H9 (cell line): ENCODE results near the gene GMPPB. TPM values are rescaled to one million over a fixed set of nuclear protein-coding genes. Genes with fewer than 3 reads are reported as not detected.
"Not testable (repeated sequence)": the region's sequence is repeated elsewhere in the genome, so short reads cannot be mapped to it uniquely, and the experiment has no call there.

Experiments
- DNase-seq: peaks from one replicate; pipeline ENCODE4 v3.0.0-alpha.2; 2017
- H2AFZ ChIP-seq: one replicate; pipeline ENCODE4 v1.6.1; 2013; ENCODE audit warnings: mild to moderate bottlenecking, low read length, control low read depth, moderate library complexity
- H2AK5ac ChIP-seq: 2 replicates; pipeline ENCODE4 v1.6.1; 2013; ENCODE audit warnings: low read length, control low read depth, mixed read lengths; ENCODE audit not compliant: insufficient read length
- H2BK120ac ChIP-seq: one replicate; pipeline ENCODE4 v1.6.1; 2013; ENCODE audit warnings: low read depth, mild to moderate bottlenecking, low read length, control low read depth, inconsistent platforms; ENCODE audit not compliant: poor library complexity, severe bottlenecking
- H2BK12ac ChIP-seq: 2 replicates; pipeline ENCODE4 v1.6.1; 2013; ENCODE audit warnings: low read length, control low read depth, mixed read lengths, low read depth; ENCODE audit not compliant: insufficient read length
- H2BK15ac ChIP-seq: 2 replicates; pipeline ENCODE4 v1.6.1; 2013; ENCODE audit warnings: low read depth, low read length, control low read depth
- H2BK20ac ChIP-seq: one replicate; pipeline ENCODE4 v1.6.1; 2013; ENCODE audit warnings: low read depth, mild to moderate bottlenecking, low read length, control low read depth, inconsistent platforms; ENCODE audit not compliant: poor library complexity, severe bottlenecking
- H2BK5ac ChIP-seq: 2 replicates; pipeline ENCODE4 v1.6.1; 2013; ENCODE audit warnings: low read length, control low read depth, mixed read lengths; ENCODE audit not compliant: insufficient read length
- H3K14ac ChIP-seq: 2 replicates; pipeline ENCODE4 v1.6.1; 2013; ENCODE audit warnings: low read length, control low read depth; ENCODE audit not compliant: insufficient read depth
- H3K18ac ChIP-seq: 2 replicates; pipeline ENCODE4 v1.6.1; 2013; ENCODE audit warnings: low read depth, mild to moderate bottlenecking, mixed read lengths, low read length, control low read depth; ENCODE audit not compliant: insufficient read length
- H3K23ac ChIP-seq: 2 replicates; pipeline ENCODE4 v1.6.1; 2013; ENCODE audit warnings: low read length, control low read depth, mixed read lengths, low read depth; ENCODE audit not compliant: insufficient read length
- H3K23me2 ChIP-seq: 2 replicates; pipeline ENCODE4 v1.6.1; 2013; ENCODE audit warnings: low read depth, mild to moderate bottlenecking, mixed read lengths, low read length, control low read depth; ENCODE audit not compliant: insufficient read length, poor library complexity, severe bottlenecking
- H3K27ac ChIP-seq: 2 replicates; pipeline ENCODE4 v1.5.1; 2013; ENCODE audit warnings: low read length, control low read depth, mixed read lengths, low read depth; ENCODE audit not compliant: insufficient read length
- H3K27me3 ChIP-seq: 2 replicates; pipeline ENCODE4 v1.6.1; 2013; ENCODE audit warnings: low read length, control low read depth, inconsistent platforms; ENCODE audit not compliant: insufficient read depth
- H3K4ac ChIP-seq: 2 replicates; pipeline ENCODE4 v1.6.1; 2013; ENCODE audit warnings: low read depth, mild to moderate bottlenecking, control low read depth, inconsistent platforms, low read length, moderate library complexity
- H3K4me1 ChIP-seq: 2 replicates; pipeline ENCODE4 v1.6.1; 2013; ENCODE audit warnings: low read length, control low read depth, inconsistent platforms; ENCODE audit not compliant: insufficient read depth
- H3K4me2 ChIP-seq: 2 replicates; pipeline ENCODE4 v1.6.1; 2013; ENCODE audit warnings: low read length, control low read depth, mixed read lengths; ENCODE audit not compliant: insufficient read length, insufficient read depth
- H3K56ac ChIP-seq: 2 replicates; pipeline ENCODE4 v1.6.1; 2013; ENCODE audit warnings: low read depth, mild to moderate bottlenecking, mixed read lengths, low read length, control low read depth; ENCODE audit not compliant: insufficient read length
- H3K79me1 ChIP-seq: 2 replicates; pipeline ENCODE4 v1.6.1; 2013; ENCODE audit warnings: low read depth, mild to moderate bottlenecking, moderate library complexity, low read length, control low read depth, inconsistent platforms; ENCODE audit not compliant: insufficient read depth, poor library complexity, severe bottlenecking
- H3K79me2 ChIP-seq: 2 replicates; pipeline ENCODE4 v1.6.1; 2013; ENCODE audit warnings: low read length, control low read depth, inconsistent platforms; ENCODE audit not compliant: insufficient read depth
- H3K9ac ChIP-seq: 2 replicates; pipeline ENCODE4 v1.6.1; 2013; ENCODE audit warnings: low read length, control low read depth, mixed read lengths; ENCODE audit not compliant: insufficient read length; ENCODE audit errors: extremely low read depth
- H3K9me3 ChIP-seq: one replicate; pipeline ENCODE4 v1.6.1; 2013; ENCODE audit warnings: low read depth, low read length, inconsistent platforms; ENCODE audit not compliant: control insufficient read depth
- H3T11ph ChIP-seq: one replicate; pipeline ENCODE4 v1.6.1; 2013; ENCODE audit warnings: mild to moderate bottlenecking, low read length, control low read depth, inconsistent platforms
- H4K20me1 ChIP-seq: one replicate; pipeline ENCODE4 v1.6.1; 2013; ENCODE audit not compliant: control insufficient read depth, insufficient read length, insufficient read depth
- H4K5ac ChIP-seq: 2 replicates; pipeline ENCODE4 v1.6.1; 2013; ENCODE audit warnings: low read depth, mild to moderate bottlenecking, mixed read lengths, low read length, control low read depth; ENCODE audit not compliant: insufficient read length
- H4K8ac ChIP-seq: replicated peaks from 2 replicates; pipeline ENCODE4 v1.6.1; 2013; ENCODE audit warnings: low read length, control low read depth, mixed read lengths, low read depth; ENCODE audit not compliant: insufficient read length
- H4K91ac ChIP-seq: 2 replicates; pipeline ENCODE4 v1.6.1; 2013; ENCODE audit warnings: low read depth, mild to moderate bottlenecking, moderate library complexity, mixed read lengths, low read length, control low read depth; ENCODE audit not compliant: insufficient read length
- H3K27ac Mint-ChIP-seq, 3 experiments: 2 replicates in 2 of 3; 3 replicates in 1 of 3; pipeline ENCODE4 v1.8.0; 2020 to 2021; ENCODE audit warnings: mixed read lengths in 3 of 3, mild to moderate bottlenecking in 1 of 3, moderate library complexity in 1 of 3
- H3K27me3 Mint-ChIP-seq: 2 replicates; pipeline ENCODE4 v1.8.0; 2021; ENCODE audit warnings: low read depth, mild to moderate bottlenecking, moderate library complexity, mixed read lengths
- H3K36me3 Mint-ChIP-seq, 3 experiments: 2 replicates in 2 of 3; 3 replicates in 1 of 3; pipeline ENCODE4 v1.8.0; 2020 to 2021; ENCODE audit warnings: low read depth in 3 of 3, mixed read lengths in 3 of 3; ENCODE audit not compliant: insufficient read depth in 1 of 3
- H3K4me1 Mint-ChIP-seq, 2 experiments: 2 replicates each; pipeline ENCODE4 v1.8.0; 2020; ENCODE audit warnings: mixed read lengths in 2 of 2
- H3K4me3 Mint-ChIP-seq, 2 experiments: 2 replicates in 1 of 2; 3 replicates in 1 of 2; pipeline ENCODE4 v1.8.0; 2020 to 2021; ENCODE audit warnings: mild to moderate bottlenecking in 2 of 2, mixed read lengths in 2 of 2, moderate library complexity in 1 of 2
- H3K9me3 Mint-ChIP-seq, 2 experiments: 2 replicates in 1 of 2; 3 replicates in 1 of 2; pipeline ENCODE4 v1.8.0; 2020; ENCODE audit warnings: mild to moderate bottlenecking in 2 of 2, mixed read lengths in 2 of 2, moderate library complexity in 1 of 2
- CTCF ChIP-seq: fragments of 200-600 bp; sonication (generic); conservative IDR thresholded peaks from 3 replicates; pipeline ENCODE4 v1.8.0; 2021; ENCODE audit warnings: antibody characterized with exemption, mild to moderate bottlenecking
- WGBS: extraction: QIAGEN DNeasy Blood & Tissue Kit; methylation state at CpG from one replicate; pipeline ENCODE4 v1.1.7; 2013; ENCODE audit warnings: missing lambda C conversion rate, low lambda C conversion rate, mixed read lengths; ENCODE audit not compliant: insufficient read length; ENCODE audit errors: extremely low coverage; 5-methylcytosine and 5-hydroxymethylcytosine counted together
- total RNA-seq: library from RNA; stranded (reverse); gene quantifications from 2 replicates; pipeline ENCODE4 v1.2.1, GENCODE V29; 2021

GMPPB gene
- total RNA-seq, 1 experiment from 2014 or later: 31.1 TPM

DNA sequence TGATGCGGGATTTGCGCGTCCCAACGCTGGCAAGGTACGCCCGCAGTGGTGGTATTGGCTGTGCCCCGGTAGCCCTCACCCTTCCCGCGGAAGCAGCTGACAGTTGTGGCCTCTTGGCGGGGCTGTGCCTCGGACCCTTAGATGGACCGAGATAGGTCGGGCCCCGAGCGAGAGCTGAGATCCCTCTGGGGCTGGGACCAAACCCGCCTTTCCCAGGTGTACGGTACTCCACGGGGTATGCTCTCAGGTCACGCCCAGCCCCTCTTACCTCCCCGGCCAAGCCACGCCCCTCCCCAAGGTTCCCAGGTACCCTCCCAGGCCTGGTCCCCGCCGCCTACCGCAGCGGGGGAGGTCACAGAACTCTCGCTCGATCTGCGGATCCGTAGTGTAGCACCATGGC is 37.4 kb downstream of the GMPPB start:
- not testable (repeated sequence) for H3K9ac ChIP-seq, H3K27ac ChIP-seq, H2AFZ ChIP-seq

DNA sequence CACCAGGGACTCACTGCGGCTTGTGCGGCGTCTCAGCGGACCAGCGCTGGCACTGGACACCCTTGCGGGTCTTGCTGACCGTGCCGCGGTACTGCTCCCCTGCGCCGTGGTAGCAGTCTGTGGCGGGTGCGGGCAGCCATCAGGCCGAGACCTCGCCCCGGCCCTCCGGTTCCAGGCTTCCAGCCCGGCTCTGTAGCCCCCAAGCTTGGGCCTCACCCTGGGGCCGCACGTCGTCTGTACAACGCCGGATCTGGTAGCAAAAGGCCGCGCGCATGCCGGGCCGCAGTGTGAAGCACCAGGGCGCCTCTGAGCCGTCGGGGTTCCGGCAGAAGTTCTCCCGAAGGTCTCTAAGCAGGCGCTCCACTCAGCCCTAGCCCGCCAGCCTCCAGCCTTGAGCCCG is 37.9 kb downstream of the GMPPB start:
- H3K79me2 ChIP-seq, H3K23ac ChIP-seq, H3T11ph ChIP-seq, H2BK12ac ChIP-seq, H3K4me1 ChIP-seq, H4K5ac ChIP-seq, H3K79me1 ChIP-seq, H2BK20ac ChIP-seq, H4K91ac ChIP-seq, H4K8ac ChIP-seq, H2AK5ac ChIP-seq, H3K27ac Mint-ChIP-seq, H2BK120ac ChIP-seq, H2AFZ ChIP-seq, H3K9ac ChIP-seq, H3K27ac ChIP-seq, H3K56ac ChIP-seq, H4K20me1 ChIP-seq, H3K27me3 Mint-ChIP-seq, H2BK5ac ChIP-seq, H2BK15ac ChIP-seq, H3K14ac ChIP-seq, DNase-seq, H3K4ac ChIP-seq, H3K27me3 ChIP-seq, H3K23me2 ChIP-seq, H3K9me3 ChIP-seq, H3K18ac ChIP-seq, H3K9me3 Mint-ChIP-seq: not testable (repeated sequence)
- peaks cover 11 to 32% (median 28%) of the 10 kb centered on the region in 3 experiments; a peak in 6 of 7 replicates for H3K36me3 Mint-ChIP-seq
- peaks cover 20 to 30% of the 10 kb centered on the region in 2 experiments for H3K4me1 Mint-ChIP-seq
- peak overlapping the region; percentile 24 for H3K4me2 ChIP-seq
- peak overlapping the region; percentile 74 to 86; a peak in 4 of 5 replicates for H3K4me3 Mint-ChIP-seq
- WGBS: no CpG with 5 or more reads among the region's 36 CpGs

More for the DNA sequence above, 37.4 kb downstream of the GMPPB start:
- not testable (repeated sequence) for H2AK5ac ChIP-seq, H3K79me1 ChIP-seq, H3K4me1 ChIP-seq, H3K23me2 ChIP-seq, H3K27me3 Mint-ChIP-seq, H3K18ac ChIP-seq, H3K56ac ChIP-seq, H2BK12ac ChIP-seq, H3K9me3 ChIP-seq, H3K27me3 ChIP-seq, H2BK5ac ChIP-seq, H3K14ac ChIP-seq, H4K8ac ChIP-seq, H3K9me3 Mint-ChIP-seq, H4K20me1 ChIP-seq, H4K91ac ChIP-seq, H2BK15ac ChIP-seq, H2BK120ac ChIP-seq, H2BK20ac ChIP-seq, H3K23ac ChIP-seq, H4K5ac ChIP-seq, H3K79me2 ChIP-seq, H3K4ac ChIP-seq, H3T11ph ChIP-seq
- Mint-ChIP-seq H3K4me1 (peaks cover 20 to 30% of the 10 kb centered on the region in 2 experiments), H3K36me3 (peaks cover 11 to 32% (median 26%) of the 10 kb centered on the region in 3 experiments; a peak in 6 of 7 replicates), H3K4me3 (peak overlapping the region; percentile 74 to 86), H3K27ac (peak overlapping the region in 1 of 3 experiments; percentile 91; a peak in 2 of 7 replicates)
- DNase-seq: peak; percentile 94
- WGBS: no CpG with 5 or more reads among the region's 29 CpGs
- 0 out of 3 replicates have a peak, but pooled peaks have one; percentile 9 for TF ChIP-seq CTCF
- H3K4me2 ChIP-seq: peak overlapping the region; percentile 24
